Astrocyte (in vitro differentiated cells and primary cell): ENCODE measurements around the gene IL34. TPM values are rescaled to one million over a fixed set of nuclear protein-coding genes. Genes with fewer than 3 reads are reported as not detected.

Experiments
- DNase-seq: peaks from one replicate; pipeline ENCODE4 v3.0.0-alpha.2; 2010; ENCODE audit warnings: low read depth
- FAIRE-seq: peaks from 2 replicates; lab custom pipeline; 2011; peaks lifted over from hg19 to GRCh38; lab: Jason Lieb, UNC
- H2AFZ ChIP-seq: 2 replicates; pipeline ENCODE4 v1.6.0; 2012; ENCODE audit warnings: low read depth, low read length, inconsistent platforms
- H3K27ac ChIP-seq: 2 replicates; pipeline ENCODE4 v1.5.1; 2011; ENCODE audit warnings: low read depth, low read length, inconsistent platforms
- H3K27me3 ChIP-seq: 2 replicates; pipeline ENCODE4 v1.6.0; 2011; ENCODE audit warnings: low read length, inconsistent platforms; ENCODE audit not compliant: insufficient read depth
- H3K36me3 ChIP-seq: 2 replicates; pipeline ENCODE4 v1.5.1; 2011; ENCODE audit warnings: low read length, inconsistent platforms; ENCODE audit not compliant: insufficient read depth
- H3K4me1 ChIP-seq: 2 replicates; pipeline ENCODE4 v1.5.1; 2011; ENCODE audit warnings: low read length, inconsistent platforms; ENCODE audit not compliant: insufficient read depth
- H3K4me2 ChIP-seq: 2 replicates; pipeline ENCODE4 v1.6.0; 2012; ENCODE audit warnings: low read length, inconsistent platforms
- H3K4me3 ChIP-seq: 2 replicates; pipeline ENCODE4 v1.5.1; 2011; ENCODE audit warnings: low read depth, mild to moderate bottlenecking, low read length, inconsistent platforms; ENCODE audit not compliant: insufficient read depth
- H3K79me2 ChIP-seq: 2 replicates; pipeline ENCODE4 v1.6.0; 2012; ENCODE audit warnings: mild to moderate bottlenecking, low read length, inconsistent platforms; ENCODE audit not compliant: insufficient read depth
- H3K9ac ChIP-seq: 2 replicates; pipeline ENCODE4 v1.6.0; 2012; ENCODE audit warnings: mild to moderate bottlenecking, low read length, inconsistent platforms
- H3K9me3 ChIP-seq: 2 replicates; pipeline ENCODE4 v1.5.1; 2012; ENCODE audit warnings: low read depth, mild to moderate bottlenecking, low read length, inconsistent platforms; ENCODE audit not compliant: insufficient read depth
- H4K20me1 ChIP-seq: 2 replicates; pipeline ENCODE4 v1.6.0; 2012; ENCODE audit warnings: low read length, inconsistent platforms; ENCODE audit not compliant: insufficient read depth
- H3K27ac Mint-ChIP-seq: one replicate; pipeline ENCODE4 v1.8.0; 2021; ENCODE audit warnings: mild to moderate bottlenecking, mixed read lengths; ENCODE audit not compliant: unreplicated experiment
- H3K27me3 Mint-ChIP-seq: one replicate; pipeline ENCODE4 v1.8.0; 2021; ENCODE audit warnings: low read depth, mixed read lengths; ENCODE audit not compliant: unreplicated experiment
- H3K36me3 Mint-ChIP-seq: one replicate; pipeline ENCODE4 v1.8.0; 2021; ENCODE audit warnings: low read depth, mixed read lengths; ENCODE audit not compliant: unreplicated experiment
- H3K4me1 Mint-ChIP-seq: one replicate; pipeline ENCODE4 v1.8.0; 2021; ENCODE audit warnings: low read depth, mixed read lengths; ENCODE audit not compliant: unreplicated experiment
- H3K4me3 Mint-ChIP-seq: one replicate; pipeline ENCODE4 v1.8.0; 2021; ENCODE audit warnings: mild to moderate bottlenecking, moderate library complexity, mixed read lengths; ENCODE audit not compliant: unreplicated experiment
- H3K9me3 Mint-ChIP-seq: one replicate; pipeline ENCODE4 v1.8.0; 2021; ENCODE audit warnings: mild to moderate bottlenecking, mixed read lengths; ENCODE audit not compliant: unreplicated experiment
- CTCF ChIP-seq: IDR thresholded peaks from 2 replicates; pipeline ENCODE4 v1.5.1; 2011; ENCODE audit warnings: low read depth, mild to moderate bottlenecking, inconsistent platforms, low read length, moderate library complexity; ENCODE audit not compliant: insufficient read depth
- EZH2 ChIP-seq: IDR thresholded peaks from 2 replicates; pipeline ENCODE4 v1.6.1; 2012; ENCODE audit warnings: mild to moderate bottlenecking, low read length, inconsistent platforms; ENCODE audit not compliant: insufficient read depth
- total RNA-seq: library from RNA; stranded (reverse); gene quantifications from 2 replicates; pipeline ENCODE4 v1.2.1, GENCODE V29; 2021

IL34 gene
- total RNA-seq, 1 donor from 2014 or later: 0.34 TPM

GRCh38 chr16:70692130-70692872 is 45.9 kb downstream of the IL34 start:
- H3K9me3 ChIP-seq: no peaks in the 10 kb centered on the region
- no peak overlapping the region for H3K4me3 ChIP-seq
- Mint-ChIP-seq H3K4me1 (peaks cover 28% of the 10 kb centered on the region), H3K4me3 (no peak overlapping the region), H3K27me3 (no peaks in the 10 kb centered on the region), H3K9me3 (no peaks in the 10 kb centered on the region), H3K36me3 (peaks cover 3% of the 10 kb centered on the region), H3K27ac (no peak overlapping the region)
- peak overlapping the region; percentile 62 for H3K27ac ChIP-seq
- no peak overlapping the region for H2AFZ ChIP-seq
- H3K36me3 ChIP-seq: no peaks in the 10 kb centered on the region
- H3K4me2 ChIP-seq: peak overlapping the region; percentile 62
- no peaks in the 10 kb centered on the region for H3K27me3 ChIP-seq
- no peaks in the 10 kb centered on the region for H3K79me2 ChIP-seq
- H3K9ac ChIP-seq: peak overlapping the region; percentile 78
- H3K4me1 ChIP-seq: peaks cover 55% of the 10 kb centered on the region
- no peak for DNase-seq
- TF ChIP-seq EZH2 (no peak), CTCF (no peak)
- H4K20me1 ChIP-seq: no peaks in the 10 kb centered on the region
- FAIRE-seq: no peak

GRCh38 chr16:70692873-70693671 is 46.7 kb downstream of the IL34 start:
- DNase-seq (no peak), FAIRE-seq (no peak)
- no peaks in the 10 kb centered on the region for H3K79me2 ChIP-seq
- Mint-ChIP-seq H3K27me3 (no peaks in the 10 kb centered on the region), H3K36me3 (peaks cover 6% of the 10 kb centered on the region), H3K27ac (peak overlapping the region; percentile 77), H3K4me3 (peak overlapping the region; percentile 34), H3K4me1 (peaks cover 26% of the 10 kb centered on the region), H3K9me3 (no peaks in the 10 kb centered on the region)
- H3K4me1 ChIP-seq: peaks cover 53% of the 10 kb centered on the region
- no peak overlapping the region for H3K4me3 ChIP-seq
- H3K9ac ChIP-seq: peak overlapping the region; percentile 40
- H3K4me2 ChIP-seq: peak overlapping the region; percentile 64
- TF ChIP-seq CTCF: no peak
- no peak for TF ChIP-seq EZH2
- H2AFZ ChIP-seq: no peak overlapping the region
- peak overlapping the region; percentile 11 for H3K27ac ChIP-seq
- H4K20me1 ChIP-seq: no peaks in the 10 kb centered on the region
- no peaks in the 10 kb centered on the region for H3K27me3 ChIP-seq
- H3K9me3 ChIP-seq: no peaks in the 10 kb centered on the region
- no peaks in the 10 kb centered on the region for H3K36me3 ChIP-seq
